HG02623 (cell line): ENCODE measurements around the gene NDUFA5.

Source experiments
- ATAC-seq: cut with Tn5 transposase; IDR thresholded peaks from one replicate; pipeline ENCODE4 v1.9.1; 2021; ENCODE audit warnings: moderate library complexity; ENCODE audit not compliant: unreplicated experiment

NDUFA5 gene

GRCh38 chr7:123557398-123558288, at the start of gene NDUFA5:
NDUFA5 (minus strand) TSS chr7:123557818; CDS start chr7:123557795, 23 bp downstream.
- ATAC-seq = peak; percentile 95

- no peak for ATAC-seq
Measured at GRCh38 chr7:123604739-123605138, 47.1 kb upstream of the NDUFA5 start.

DNA sequence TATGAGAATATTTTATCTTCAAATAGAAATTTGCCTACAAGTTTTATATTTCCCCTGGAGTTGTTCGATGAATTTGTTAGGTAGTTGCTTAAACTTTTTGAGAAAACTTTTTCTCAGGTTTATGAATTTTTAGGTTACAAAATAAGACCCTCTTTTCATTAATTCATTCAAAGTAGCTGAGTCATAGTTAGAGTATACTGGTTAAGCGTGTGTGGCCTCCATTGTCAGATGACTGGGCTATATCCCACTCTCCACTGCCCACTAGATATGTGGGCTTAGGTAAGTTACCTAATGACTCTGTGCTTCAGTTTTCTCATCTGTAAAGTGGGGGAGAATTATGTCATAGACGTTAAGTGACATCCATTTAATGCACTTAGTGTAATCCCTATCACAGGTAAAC, 45.0 kb upstream of the NDUFA5 start:
- no peak for ATAC-seq

DNA sequence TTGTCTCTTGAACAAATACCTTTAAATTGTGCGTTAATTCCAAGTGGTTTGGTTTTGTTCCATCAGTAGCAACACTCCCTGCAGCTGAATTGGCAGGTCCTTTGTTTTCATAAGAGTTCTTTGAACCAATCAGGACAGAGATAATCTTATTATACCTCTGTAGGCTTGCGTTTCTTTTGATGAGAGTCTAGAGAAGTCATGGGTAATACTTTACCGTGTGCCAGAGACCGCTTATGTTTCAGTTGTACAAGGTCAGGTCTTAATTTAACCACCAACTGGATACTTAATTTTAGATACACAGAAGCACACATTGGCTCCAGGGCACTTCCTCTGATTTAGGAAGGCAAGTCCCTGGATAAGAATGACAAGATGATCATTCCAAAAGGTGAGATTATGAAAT, 43.9 kb upstream of the NDUFA5 start, which contains the start of gene ASB15:
ASB15 (plus strand) TSS at position 292 of the 400 bp plus-strand sequence. CDS start 12,682 bp downstream, outside the sequence.
- ATAC-seq = no peak

DNA sequence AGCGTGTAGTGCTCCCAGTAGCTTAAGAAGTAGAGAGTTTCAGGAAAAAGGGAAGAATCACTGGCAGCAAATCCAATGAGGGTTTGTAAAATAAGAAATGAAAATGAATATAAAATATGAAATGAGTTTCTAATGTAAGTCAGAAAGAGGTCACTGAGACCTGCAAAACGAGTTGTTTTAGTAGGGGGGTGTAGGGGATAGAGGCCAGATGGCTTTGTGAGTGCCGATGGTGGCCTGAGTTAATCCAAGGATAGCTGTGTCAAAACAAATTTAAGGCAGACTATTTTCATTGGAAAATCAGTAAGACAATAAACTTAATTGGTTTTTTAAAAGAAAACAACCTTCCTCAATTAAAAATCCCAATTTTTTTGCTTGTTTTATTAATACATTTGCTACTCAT, 43.3 kb upstream of the NDUFA5 start:
- no peak for ATAC-seq

DNA sequence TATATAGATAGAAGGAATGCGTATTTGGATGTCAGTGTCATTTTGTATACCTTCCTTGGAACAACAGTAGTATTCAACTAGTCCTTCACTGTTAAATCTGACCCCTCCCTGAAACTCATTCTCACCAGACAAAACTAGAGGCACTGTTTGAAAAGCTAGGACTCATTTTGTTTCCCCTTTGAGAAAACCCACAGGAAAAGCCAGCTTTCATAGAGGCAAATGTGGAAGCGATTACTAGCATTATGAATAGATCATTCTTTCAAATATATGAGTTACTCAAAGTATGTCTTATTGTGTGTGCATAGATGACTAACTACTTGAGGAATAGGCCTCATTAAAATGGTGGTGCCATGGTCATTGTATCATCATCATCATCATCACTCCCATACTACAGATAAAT, 42.1 kb upstream of the NDUFA5 start:
- no peak for ATAC-seq

DNA sequence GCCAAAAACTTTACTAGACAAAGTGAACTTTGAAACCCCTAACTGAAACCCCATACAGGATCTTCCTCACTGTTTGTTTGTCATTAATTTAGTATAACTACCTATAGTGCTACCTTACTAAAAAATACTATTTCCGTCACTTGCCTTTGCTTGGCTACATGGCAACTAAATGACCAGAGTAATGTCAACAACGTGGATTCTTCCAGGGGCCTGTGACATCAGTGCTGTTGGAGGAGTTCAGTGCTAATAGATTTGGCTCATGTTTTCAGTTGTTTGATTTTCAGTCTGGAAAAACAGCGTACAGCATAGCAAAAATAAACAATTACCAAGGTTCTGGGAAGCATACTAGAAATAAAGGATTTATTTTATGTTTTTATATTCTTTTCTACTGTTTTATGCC, 41.0 kb upstream of the NDUFA5 start:
- no peak for ATAC-seq

GRCh38 chr7:123594813-123595241, 37.2 kb upstream of the NDUFA5 start:
- ATAC-seq = no peak

GRCh38 chr7:123588376-123588775, 30.8 kb upstream of the NDUFA5 start:
- no peak for ATAC-seq

- no peak for ATAC-seq
Measured at GRCh38 chr7:123583821-123584220, 26.2 kb upstream of the NDUFA5 start.

- no peak for ATAC-seq
Measured at GRCh38 chr7:123581162-123581459, 23.5 kb upstream of the NDUFA5 start.

DNA sequence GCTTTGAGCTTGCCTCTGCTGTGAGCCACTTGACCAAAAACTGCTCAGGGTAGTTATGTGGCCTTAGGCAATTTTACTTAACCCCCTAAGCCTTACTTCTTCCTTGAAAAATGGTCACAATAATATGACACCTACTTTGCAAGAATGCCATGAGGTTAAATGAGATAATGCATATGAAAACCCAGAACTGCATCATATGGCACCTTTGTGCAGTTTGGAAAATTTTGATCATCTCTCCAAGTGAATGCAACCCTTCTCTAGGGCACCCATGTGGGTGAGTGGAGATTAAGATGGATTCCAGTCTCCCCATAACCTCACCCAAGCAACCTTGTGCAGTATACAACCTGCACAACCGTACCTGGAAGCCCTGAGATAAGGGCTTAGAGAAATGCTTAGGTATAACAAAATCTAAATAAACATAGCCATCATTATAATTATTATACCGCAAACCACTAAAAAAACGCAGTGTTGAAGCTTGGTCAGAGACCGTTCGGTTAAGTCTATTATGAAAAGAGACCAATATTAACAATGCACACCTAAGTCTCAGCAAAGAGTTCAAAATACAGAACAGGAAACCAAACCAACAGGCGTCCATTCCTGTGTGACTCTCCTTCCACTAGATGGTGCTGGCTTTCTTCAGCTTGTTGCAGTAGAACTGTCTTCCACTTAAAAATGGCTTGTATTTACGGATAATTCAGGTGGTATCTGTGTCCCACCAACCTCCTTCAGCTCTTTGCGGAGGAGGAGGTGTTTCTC, 23.0 kb upstream of the NDUFA5 start:
- peak; percentile 65 for ATAC-seq

GRCh38 chr7:123579416-123579815, 21.8 kb upstream of the NDUFA5 start:
- no peak for ATAC-seq

DNA sequence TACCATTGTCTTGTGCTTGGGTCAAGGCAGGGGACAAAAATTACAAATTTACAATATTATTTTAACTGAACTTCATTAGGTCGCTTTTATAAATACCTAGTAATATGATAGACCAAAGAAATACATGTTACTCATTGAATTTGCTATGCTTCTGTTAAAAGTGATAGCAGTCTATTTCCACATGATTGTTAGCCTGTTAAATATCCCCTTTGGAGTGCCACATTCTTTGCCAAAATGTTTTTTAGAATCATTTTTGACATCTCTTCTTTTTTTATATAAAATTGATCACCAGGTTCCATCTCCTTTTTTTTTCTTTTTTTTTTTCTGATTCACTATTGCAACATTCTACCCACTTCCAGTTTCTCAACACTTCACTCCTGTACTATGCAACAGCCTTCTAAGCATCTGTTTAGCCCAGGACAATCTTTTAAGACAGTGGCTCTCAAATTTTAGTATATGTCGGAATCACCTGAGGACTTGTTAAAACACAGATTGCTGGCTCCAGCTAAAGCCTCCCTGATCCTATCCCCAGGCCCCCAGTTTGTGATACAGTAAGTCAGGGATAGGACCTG, 16.4 kb upstream of the NDUFA5 start:
- ATAC-seq = no peak

- no peak for ATAC-seq
Measured at GRCh38 chr7:123573341-123573740, 15.7 kb upstream of the NDUFA5 start.

DNA sequence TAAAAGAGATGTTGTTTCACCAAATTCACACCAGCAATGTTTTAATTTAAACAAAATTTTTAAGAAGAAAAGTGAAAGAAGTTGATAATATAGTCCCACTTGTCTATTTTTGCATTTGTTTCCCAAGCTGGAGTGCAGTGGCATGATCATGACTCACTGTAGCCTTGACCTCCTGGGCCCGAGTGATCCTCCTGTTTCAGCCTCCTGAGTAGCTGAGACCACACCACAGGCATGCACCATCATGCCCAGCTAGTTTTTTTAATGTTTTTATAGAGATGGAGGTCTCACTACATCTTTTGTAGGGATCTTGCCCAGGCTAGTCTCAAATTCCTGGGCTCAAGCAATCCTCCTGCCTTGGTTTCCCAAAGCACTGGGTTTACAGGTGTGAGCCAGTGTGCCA, 14.1 kb upstream of the NDUFA5 start:
- no peak for ATAC-seq

DNA sequence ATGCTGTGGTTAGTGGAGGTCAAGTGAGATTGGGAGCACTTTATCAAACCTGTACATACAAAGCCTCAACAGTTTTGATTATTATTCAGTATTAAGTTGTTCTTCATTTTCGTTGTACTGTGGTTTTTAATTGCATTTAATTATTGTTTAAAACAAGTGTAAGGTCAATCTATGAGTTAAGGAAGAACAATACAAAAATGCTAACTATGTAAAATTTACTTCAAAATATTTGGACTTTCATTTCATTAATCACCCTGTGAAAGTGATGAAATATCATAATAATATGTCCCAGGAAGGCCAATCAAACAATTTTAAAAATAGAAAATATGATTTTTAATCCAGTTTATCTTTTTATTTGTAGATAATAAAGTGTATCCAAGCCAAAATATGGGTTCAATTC, 13.6 kb upstream of the NDUFA5 start:
- no peak for ATAC-seq

- no peak for ATAC-seq
Measured at GRCh38 chr7:123570390-123571182, 13.0 kb upstream of the NDUFA5 start.

- ATAC-seq = no peak
Measured at GRCh38 chr7:123569352-123570010, 11.9 kb upstream of the NDUFA5 start.

GRCh38 chr7:123562121-123562520, 4.5 kb upstream of the NDUFA5 start:
- no peak for ATAC-seq
